ENCODE results near the gene GEMIN5. TPM values are rescaled to one million over a fixed set of nuclear protein-coding genes. Genes with fewer than 3 reads are reported as not detected.

GEMIN5 gene
- total and polyA plus RNA-seq, 2 of the 4 experiments (the other 2 are of a cell fraction) = 9.0 to 31.5 TPM

- Histone ChIP-seq H4K8ac (ENCODE audit: low read depth in 2 of 2, low read length in 2 of 2) (no peak overlapping the region), H3K9ac (ENCODE audit: low read depth, low read length) (no peak overlapping the region), H3K36me3 (ENCODE audit: control insufficient read depth, insufficient read depth, low read length) (peaks cover 4% of the 10 kb centered on the region), H3K27ac (ENCODE audit: insufficient read depth, low read length) (no peak overlapping the region), H3K14ac (replicated peaks; ENCODE audit: low read depth, low read length) (no peak overlapping the region), H4K5ac (ENCODE audit: low read depth, low read length) (no peak overlapping the region), H2BK15ac (ENCODE audit: low read depth, low read length) (no peak overlapping the region), H3K4me2 (ENCODE audit: low read depth, low read length) (no peak overlapping the region), H2AFZ (replicated peaks; ENCODE audit: low read length, poor library complexity) (no peak overlapping the region), H3K27me3 (ENCODE audit: control insufficient read depth, insufficient read depth, low read length) (no peaks in the 10 kb centered on the region), H3K56ac (ENCODE audit: extremely low read depth, insufficient read depth, low read length) (no peak overlapping the region), H2BK120ac (ENCODE audit: low read depth, low read length) (no peak overlapping the region), H2BK20ac (ENCODE audit: low read depth, low read length) (no peak overlapping the region), H3K18ac (ENCODE audit: low read depth, low read length) (no peak overlapping the region), H3K9me1 (ENCODE audit: insufficient read depth, low read length) (no peaks in the 10 kb centered on the region), H3K4me1 (ENCODE audit: control insufficient read depth, insufficient read depth, low read length) (peaks cover 1% of the 10 kb centered on the region; the same call in 1 of the 2 replicates), H3K4me3 (ENCODE audit: insufficient read depth, low read depth, low read length) (no peak overlapping the region), H4K91ac (ENCODE audit: insufficient read depth, low read depth, low read length) (no peak overlapping the region), H4K20me1 (ENCODE audit: insufficient read depth, low read length) (no peaks in the 10 kb centered on the region), H2AK9ac (replicated peaks; ENCODE audit: low read depth, low read length, poor library complexity) (no peak overlapping the region), H3K79me1 (ENCODE audit: low read depth in 1 of 2, low read length in 2 of 2) (peaks cover 6 to 10% of the 10 kb centered on the region in 2 experiments; a peak in 2 of 4 replicates), H3K9me3 (ENCODE audit: control insufficient read depth, insufficient read depth, low read length) (no peaks in the 10 kb centered on the region), H3K4ac (ENCODE audit: low read depth, low read length) (no peak overlapping the region), H2AK5ac (ENCODE audit: low read depth, low read length) (no peak overlapping the region), H3K23ac (ENCODE audit: low read depth, low read length) (no peak overlapping the region), H2BK5ac (ENCODE audit: low read depth, low read length, poor library complexity, severe bottlenecking) (no peak overlapping the region)
- BruUV-seq (replicated peaks) = no TSS peak
- ATAC-seq (ENCODE audit: low read depth) = no peak
- TF ChIP-seq CTCF (conservative IDR thresholded peaks at IDR 0.05; ENCODE audit: low read depth, low read length) = no peak
- TF ChIP-seq NFE2L2 (IDR thresholded peaks at IDR 0.05; ENCODE audit: low read depth, low read length) = no peak
- TF ChIP-seq ELK1 (IDR thresholded peaks at IDR 0.05; ENCODE audit: borderline replicate concordance, low read depth, low read length) = no peak
- no peak for TF ChIP-seq POLR2A (IDR thresholded peaks at IDR 0.05; ENCODE audit: low read depth, low read length)
- TF ChIP-seq CEBPB (IDR thresholded peaks at IDR 0.05; ENCODE audit: low read depth, low read length) = no peak
- TF ChIP-seq SMC3 (IDR thresholded peaks at IDR 0.05; ENCODE audit: low read depth, low read length) = no peak
- WGBS, 2 experiments (ENCODE audit: extremely low coverage in 2 of 2, insufficient read length in 1 of 2) = no CpG with 5 or more reads among the region's 5 CpGs
- ChIA-PET POLR2A (ENCODE audit: unreplicated experiment) (no interaction called here), CTCF (interaction anchor here (1.1 to 1.4 kb wide), 2 partner anchors 10 to 1856 kb away, joined by 4 to 5 read pairs; no protein-coding TSS in a partner anchor)
- intact Hi-C loops (cut with micrococcal nuclease) (no loop called here), dilution Hi-C loops (cut with HindIII; ENCODE audit: low sequenced_read_pairs, unreplicated experiment) (no loop called here), in situ Hi-C loops (cut with MboI; ENCODE audit: low sequenced_read_pairs) (no loop called here)
- no peak for DNase-seq
These were observed 30.9 kb upstream of the GEMIN5 start for GRCh38 chr5:154968953-154969352.

Measured in IMR-90 (cell line).